SH-SY5Y (cell line): ENCODE data around the gene CD44.

Experiments
- GATA2 ChIP-seq: IDR thresholded peaks from 2 replicates; pipeline ENCODE4 v1.6.1; 2011; ENCODE audit warnings: mild to moderate bottlenecking, low read depth, low read length
- GATA3 ChIP-seq: IDR thresholded peaks from 2 replicates; pipeline ENCODE4 v1.6.1; 2011; ENCODE audit warnings: low read depth, mild to moderate bottlenecking, low read length, moderate library complexity

- no peak for TF ChIP-seq GATA2
- TF ChIP-seq GATA3 = no peak
Measured at GRCh38 chr11:35234460-35235156, 95.6 kb downstream of the CD44 start.
